ENCODE data around the gene MORC2.

MORC2 gene

GRCh38 chr22:30879415-30879797 lies 89.2 kb downstream of the MORC2 start:
- H3K36me3 ChIP-seq (ENCODE audit: control insufficient read depth in 2 of 2, insufficient read depth in 1 of 2, low read length in 2 of 2): no peaks in the 10 kb centered on the region
- H3K9me3 ChIP-seq (ENCODE audit: control insufficient read depth, insufficient read depth, low read depth, low read length): no peaks in the 10 kb centered on the region
- ChIA-PET CTCF (no interaction called here), POLR2A (no interaction called here)
- no peak for TF ChIP-seq GLIS1 (tag by site-specific recombination; IDR thresholded peaks at IDR 0.05)
- TF ChIP-seq ZIC2 (tag by site-specific recombination; IDR thresholded peaks at IDR 0.05): peak; percentile 95
- H3K27ac ChIP-seq (ENCODE audit: extremely low read depth, low read depth, low read length): no peak overlapping the region
- no peak overlapping the region for H3K4me3 ChIP-seq (ENCODE audit: low read depth, low read length)
- peaks cover 13% of the 10 kb centered on the region for H3K4me1 ChIP-seq (ENCODE audit: control insufficient read depth, insufficient read depth, low read length)

- ChIA-PET POLR2A (no interaction called here), CTCF (interaction anchor here (0.6 kb wide), 1 partner anchor 10 kb away, joined by 3 read pairs; no protein-coding TSS in a partner anchor)
- Histone ChIP-seq H3K9me3 (ENCODE audit: control insufficient read depth, insufficient read depth, low read depth, low read length) (no peaks in the 10 kb centered on the region), H3K36me3 (ENCODE audit: control insufficient read depth in 2 of 2, insufficient read depth in 1 of 2, low read length in 2 of 2) (no peaks in the 10 kb centered on the region), H3K27ac (ENCODE audit: extremely low read depth, low read depth, low read length) (no peak overlapping the region), H3K4me1 (ENCODE audit: control insufficient read depth, insufficient read depth, low read length) (peaks cover 13% of the 10 kb centered on the region), H3K4me3 (ENCODE audit: low read depth, low read length) (no peak overlapping the region)
- TF ChIP-seq ZFHX2 (tag by site-specific recombination; conservative IDR thresholded peaks at IDR 0.05) (peak; percentile 38; the same call in 1 of the 2 replicates), ZNF692 (tag by site-specific recombination; IDR thresholded peaks at IDR 0.05) (peak; percentile 68; the same call in 1 of the 2 replicates), ZBTB48 (tag by site-specific recombination; IDR thresholded peaks at IDR 0.05) (0 out of 2 replicates have a peak, but pooled peaks have one; percentile 26), ZNF335 (tag by site-specific recombination; conservative IDR thresholded peaks at IDR 0.05) (peak; percentile 32; the same call in 1 of the 2 replicates), ZNF155 (tag by site-specific recombination; IDR thresholded peaks at IDR 0.05) (no peak), ZFP69B (tag by site-specific recombination; IDR thresholded peaks at IDR 0.05) (peak; percentile 33; the same call in 1 of the 2 replicates)
- TF ChIP-seq, protein P1, sequence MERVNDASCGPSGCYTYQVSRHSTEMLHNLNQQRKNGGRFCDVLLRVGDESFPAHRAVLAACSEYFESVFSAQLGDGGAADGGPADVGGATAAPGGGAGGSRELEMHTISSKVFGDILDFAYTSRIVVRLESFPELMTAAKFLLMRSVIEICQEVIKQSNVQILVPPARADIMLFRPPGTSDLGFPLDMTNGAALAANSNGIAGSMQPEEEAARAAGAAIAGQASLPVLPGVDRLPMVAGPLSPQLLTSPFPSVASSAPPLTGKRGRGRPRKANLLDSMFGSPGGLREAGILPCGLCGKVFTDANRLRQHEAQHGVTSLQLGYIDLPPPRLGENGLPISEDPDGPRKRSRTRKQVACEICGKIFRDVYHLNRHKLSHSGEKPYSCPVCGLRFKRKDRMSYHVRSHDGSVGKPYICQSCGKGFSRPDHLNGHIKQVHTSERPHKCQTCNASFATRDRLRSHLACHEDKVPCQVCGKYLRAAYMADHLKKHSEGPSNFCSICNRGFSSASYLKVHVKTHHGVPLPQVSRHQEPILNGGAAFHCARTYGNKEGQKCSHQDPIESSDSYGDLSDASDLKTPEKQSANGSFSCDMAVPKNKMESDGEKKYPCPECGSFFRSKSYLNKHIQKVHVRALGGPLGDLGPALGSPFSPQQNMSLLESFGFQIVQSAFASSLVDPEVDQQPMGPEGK (tag by site-specific recombination; IDR thresholded peaks at IDR 0.05): peak; percentile 40; the same call in 1 of the 2 replicates
- TF ChIP-seq, protein P2, sequence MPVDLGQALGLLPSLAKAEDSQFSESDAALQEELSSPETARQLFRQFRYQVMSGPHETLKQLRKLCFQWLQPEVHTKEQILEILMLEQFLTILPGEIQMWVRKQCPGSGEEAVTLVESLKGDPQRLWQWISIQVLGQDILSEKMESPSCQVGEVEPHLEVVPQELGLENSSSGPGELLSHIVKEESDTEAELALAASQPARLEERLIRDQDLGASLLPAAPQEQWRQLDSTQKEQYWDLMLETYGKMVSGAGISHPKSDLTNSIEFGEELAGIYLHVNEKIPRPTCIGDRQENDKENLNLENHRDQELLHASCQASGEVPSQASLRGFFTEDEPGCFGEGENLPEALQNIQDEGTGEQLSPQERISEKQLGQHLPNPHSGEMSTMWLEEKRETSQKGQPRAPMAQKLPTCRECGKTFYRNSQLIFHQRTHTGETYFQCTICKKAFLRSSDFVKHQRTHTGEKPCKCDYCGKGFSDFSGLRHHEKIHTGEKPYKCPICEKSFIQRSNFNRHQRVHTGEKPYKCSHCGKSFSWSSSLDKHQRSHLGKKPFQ (tag by site-specific recombination; IDR thresholded peaks at IDR 0.05): no peak
Observed at GRCh38 chr22:30878516-30879414, 89.8 kb downstream of the MORC2 start.

- no peak overlapping the region for H3K27ac ChIP-seq (ENCODE audit: extremely low read depth, low read depth, low read length)
- H3K9me3 ChIP-seq (ENCODE audit: control insufficient read depth, insufficient read depth, low read depth, low read length): no peaks in the 10 kb centered on the region
- TF ChIP-seq ZBTB8A (tag by site-specific recombination; IDR thresholded peaks at IDR 0.05) (no peak), ZNF354C (tag by site-specific recombination; IDR thresholded peaks at IDR 0.05; ENCODE audit: borderline replicate concordance, low read depth) (no peak), ZNF544 (tag by site-specific recombination; IDR thresholded peaks at IDR 0.05) (no peak), GLIS2 (tag by site-specific recombination; IDR thresholded peaks at IDR 0.05) (no peak; the same call in 1 of the 2 replicates), ZNF596 (tag by site-specific recombination; IDR thresholded peaks at IDR 0.05) (no peak), ZNF791 (tag by site-specific recombination; IDR thresholded peaks at IDR 0.05) (no peak), ZNF350 (tag by site-specific recombination; IDR thresholded peaks at IDR 0.05) (no peak), ZIC2 (tag by site-specific recombination; IDR thresholded peaks at IDR 0.05) (peak; percentile 83), KLF8 (tag by site-specific recombination; IDR thresholded peaks at IDR 0.05) (no peak), ZFP69B (tag by site-specific recombination; IDR thresholded peaks at IDR 0.05) (peak; percentile 92), ZNF692 (tag by site-specific recombination; IDR thresholded peaks at IDR 0.05) (peak; percentile 92), INSM2 (tag by site-specific recombination; IDR thresholded peaks at IDR 0.05) (no peak)
- H3K4me3 ChIP-seq (ENCODE audit: low read depth, low read length): no peak overlapping the region
- ChIA-PET POLR2A (no interaction called here), CTCF (interaction anchor here (0.6 kb wide), 1 partner anchor 11 kb away, joined by 3 read pairs; no protein-coding TSS in a partner anchor)
- H3K4me1 ChIP-seq (ENCODE audit: control insufficient read depth, insufficient read depth, low read length): peaks cover 13% of the 10 kb centered on the region
- no peaks in the 10 kb centered on the region for H3K36me3 ChIP-seq (ENCODE audit: control insufficient read depth in 2 of 2, insufficient read depth in 1 of 2, low read length in 2 of 2)
Observed at GRCh38 chr22:30877662-30878515, 90.7 kb downstream of the MORC2 start.
